ENCODE measurements around the gene STAT1.
"Not testable (repeated sequence)": the region's sequence is repeated elsewhere in the genome, so short reads cannot be mapped to it uniquely, and the experiment has no call there.

The STAT1 gene

DNA sequence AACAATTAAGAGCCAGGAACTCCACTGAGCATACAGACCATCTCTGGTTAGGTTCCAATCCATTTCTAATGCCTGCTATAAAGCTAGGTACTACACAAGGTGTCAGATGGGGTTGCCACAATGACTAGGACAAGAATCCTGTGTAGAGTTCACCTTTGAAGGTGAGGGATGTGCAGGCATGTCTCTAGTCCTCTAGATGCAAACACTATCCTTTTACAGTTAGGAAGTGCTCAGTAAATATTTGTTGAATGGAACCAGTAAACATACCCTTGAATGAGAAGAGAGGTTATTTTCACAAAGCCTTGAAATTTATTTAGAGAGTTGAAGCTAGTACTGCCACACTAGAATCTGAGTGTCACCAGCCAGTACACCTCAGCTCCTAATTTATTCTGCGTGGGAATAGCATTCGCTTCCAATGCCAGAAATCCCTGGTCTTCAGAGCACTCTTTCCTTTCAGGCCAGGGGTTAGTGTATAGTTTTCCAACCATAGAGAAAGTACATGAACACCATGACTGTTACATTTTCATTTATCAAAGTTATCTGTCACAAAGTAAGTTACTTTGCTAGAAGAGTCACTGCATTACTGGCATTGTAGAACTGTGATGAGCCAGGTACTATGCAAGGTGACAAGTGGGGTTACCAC is 48.3 kb downstream of the STAT1 start:
- no peaks in the 10 kb centered on the region for H4K20me1 ChIP-seq (ENCODE audit: insufficient read depth, low read length)
- H3K27me3 ChIP-seq (ENCODE audit: low read depth, low read length) = no peaks in the 10 kb centered on the region
- peaks cover 60% of the 10 kb centered on the region for H3K36me3 ChIP-seq (replicated peaks; ENCODE audit: low read depth, low read length)
- H3K9ac ChIP-seq (ENCODE audit: low read length) = no peak overlapping the region
- H3K4me3 ChIP-seq (ENCODE audit: low read length) = no peak overlapping the region
- no peak overlapping the region for H3K27ac ChIP-seq (ENCODE audit: low read length)
- H3K4me2 ChIP-seq (ENCODE audit: low read length) = no peak overlapping the region
- no peaks in the 10 kb centered on the region; the same call in 1 of the 2 replicates for H3K4me1 ChIP-seq (ENCODE audit: low read length)
- no peaks in the 10 kb centered on the region for H3K9me3 ChIP-seq (ENCODE audit: insufficient read depth, low read length)
- TF ChIP-seq, protein P1, sequence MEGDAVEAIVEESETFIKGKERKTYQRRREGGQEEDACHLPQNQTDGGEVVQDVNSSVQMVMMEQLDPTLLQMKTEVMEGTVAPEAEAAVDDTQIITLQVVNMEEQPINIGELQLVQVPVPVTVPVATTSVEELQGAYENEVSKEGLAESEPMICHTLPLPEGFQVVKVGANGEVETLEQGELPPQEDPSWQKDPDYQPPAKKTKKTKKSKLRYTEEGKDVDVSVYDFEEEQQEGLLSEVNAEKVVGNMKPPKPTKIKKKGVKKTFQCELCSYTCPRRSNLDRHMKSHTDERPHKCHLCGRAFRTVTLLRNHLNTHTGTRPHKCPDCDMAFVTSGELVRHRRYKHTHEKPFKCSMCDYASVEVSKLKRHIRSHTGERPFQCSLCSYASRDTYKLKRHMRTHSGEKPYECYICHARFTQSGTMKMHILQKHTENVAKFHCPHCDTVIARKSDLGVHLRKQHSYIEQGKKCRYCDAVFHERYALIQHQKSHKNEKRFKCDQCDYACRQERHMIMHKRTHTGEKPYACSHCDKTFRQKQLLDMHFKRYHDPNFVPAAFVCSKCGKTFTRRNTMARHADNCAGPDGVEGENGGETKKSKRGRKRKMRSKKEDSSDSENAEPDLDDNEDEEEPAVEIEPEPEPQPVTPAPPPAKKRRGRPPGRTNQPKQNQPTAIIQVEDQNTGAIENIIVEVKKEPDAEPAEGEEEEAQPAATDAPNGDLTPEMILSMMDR (IDR thresholded peaks at IDR 0.05; ENCODE audit: low read depth, low read length) = no peak
- no peak for TF ChIP-seq EZH2phosphoT487 (IDR thresholded peaks at IDR 0.05; ENCODE audit: low read depth)
- no peaks in the 10 kb centered on the region for H3K79me2 ChIP-seq (ENCODE audit: low read length)
- no peak overlapping the region for H2AFZ ChIP-seq (ENCODE audit: low read depth, low read length)

DNA sequence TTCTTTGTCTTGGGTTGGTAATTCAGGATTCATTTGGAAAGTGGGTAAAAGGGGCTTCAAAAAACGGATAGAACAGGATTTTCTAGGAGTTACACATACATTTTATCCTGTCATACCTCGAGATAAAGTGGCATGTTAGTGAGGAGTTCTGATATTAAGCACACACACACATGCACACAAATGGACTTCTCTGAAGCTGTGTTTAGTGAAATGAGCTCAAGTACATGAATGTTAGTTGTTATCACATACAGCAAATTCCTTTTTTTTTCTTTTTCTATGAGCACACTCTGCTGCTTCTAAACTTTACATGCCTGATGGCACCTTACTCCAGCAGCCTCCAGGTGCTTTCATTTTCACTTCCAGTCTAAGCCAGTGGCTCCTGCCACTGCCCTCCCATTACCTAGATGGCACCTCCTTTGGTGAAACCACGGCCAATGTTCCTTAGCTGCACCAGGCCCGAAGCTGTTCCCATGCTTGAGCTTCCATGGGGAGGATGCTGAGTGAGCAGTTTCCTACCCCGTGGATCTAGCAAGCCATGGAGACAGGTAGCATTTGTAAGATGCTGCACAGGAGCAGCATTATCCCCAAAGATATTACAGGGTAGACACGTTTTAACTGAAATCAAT is 49.7 kb downstream of the STAT1 start:
- Histone ChIP-seq H4K20me1 (ENCODE audit: insufficient read depth, low read length) (no peaks in the 10 kb centered on the region), H3K36me3 (replicated peaks; ENCODE audit: low read depth, low read length) (peaks cover 54% of the 10 kb centered on the region), H3K79me2 (ENCODE audit: low read length) (no peaks in the 10 kb centered on the region), H3K27me3 (ENCODE audit: low read depth, low read length) (no peaks in the 10 kb centered on the region), H3K27ac (ENCODE audit: low read length) (no peak overlapping the region), H3K4me1 (ENCODE audit: low read length) (no peaks in the 10 kb centered on the region; the same call in 1 of the 2 replicates), H3K9ac (ENCODE audit: low read length) (no peak overlapping the region), H3K9me3 (ENCODE audit: insufficient read depth, low read length) (no peaks in the 10 kb centered on the region), H3K4me2 (ENCODE audit: low read length) (no peak overlapping the region), H3K4me3 (ENCODE audit: low read length) (no peak overlapping the region), H2AFZ (ENCODE audit: low read depth, low read length) (no peak overlapping the region)
- TF ChIP-seq, protein P1 (IDR thresholded peaks at IDR 0.05; ENCODE audit: low read depth, low read length) = no peak
- no peak for TF ChIP-seq EZH2phosphoT487 (IDR thresholded peaks at IDR 0.05; ENCODE audit: low read depth)

DNA sequence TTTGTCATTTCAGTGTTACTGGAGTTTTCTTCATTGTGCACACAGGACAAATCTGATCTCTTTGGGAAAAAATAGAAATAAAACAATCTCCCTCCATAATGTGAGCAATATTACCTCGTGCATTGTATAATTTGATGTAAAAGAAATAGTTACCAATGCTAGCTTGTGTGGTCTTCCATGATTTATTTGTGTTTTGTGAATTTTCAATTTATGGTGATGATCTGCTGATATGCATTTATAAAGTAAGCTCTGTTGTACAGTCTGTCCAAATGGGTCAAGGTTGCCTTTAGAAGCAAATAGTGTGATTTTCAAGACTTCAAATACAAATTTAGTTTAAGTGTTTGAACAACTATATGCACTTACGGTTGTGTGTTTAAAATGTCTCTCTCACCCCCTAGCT is 50.9 kb downstream of the STAT1 start:
- Histone ChIP-seq H3K9me3 (ENCODE audit: insufficient read depth, low read length) (no peaks in the 10 kb centered on the region), H3K9ac (ENCODE audit: low read length) (no peak overlapping the region), H2AFZ (ENCODE audit: low read depth, low read length) (no peak overlapping the region), H3K4me3 (ENCODE audit: low read length) (no peak overlapping the region), H4K20me1 (ENCODE audit: insufficient read depth, low read length) (no peaks in the 10 kb centered on the region), H3K79me2 (ENCODE audit: low read length) (no peaks in the 10 kb centered on the region), H3K27ac (ENCODE audit: low read length) (no peak overlapping the region), H3K27me3 (ENCODE audit: low read depth, low read length) (no peaks in the 10 kb centered on the region), H3K4me1 (ENCODE audit: low read length) (no peaks in the 10 kb centered on the region; the same call in 1 of the 2 replicates), H3K36me3 (replicated peaks; ENCODE audit: low read depth, low read length) (peaks cover 47% of the 10 kb centered on the region), H3K4me2 (ENCODE audit: low read length) (no peak overlapping the region)
- TF ChIP-seq, protein P1 (IDR thresholded peaks at IDR 0.05; ENCODE audit: low read depth, low read length) = no peak
- TF ChIP-seq EZH2phosphoT487 (IDR thresholded peaks at IDR 0.05; ENCODE audit: low read depth) = no peak

DNA sequence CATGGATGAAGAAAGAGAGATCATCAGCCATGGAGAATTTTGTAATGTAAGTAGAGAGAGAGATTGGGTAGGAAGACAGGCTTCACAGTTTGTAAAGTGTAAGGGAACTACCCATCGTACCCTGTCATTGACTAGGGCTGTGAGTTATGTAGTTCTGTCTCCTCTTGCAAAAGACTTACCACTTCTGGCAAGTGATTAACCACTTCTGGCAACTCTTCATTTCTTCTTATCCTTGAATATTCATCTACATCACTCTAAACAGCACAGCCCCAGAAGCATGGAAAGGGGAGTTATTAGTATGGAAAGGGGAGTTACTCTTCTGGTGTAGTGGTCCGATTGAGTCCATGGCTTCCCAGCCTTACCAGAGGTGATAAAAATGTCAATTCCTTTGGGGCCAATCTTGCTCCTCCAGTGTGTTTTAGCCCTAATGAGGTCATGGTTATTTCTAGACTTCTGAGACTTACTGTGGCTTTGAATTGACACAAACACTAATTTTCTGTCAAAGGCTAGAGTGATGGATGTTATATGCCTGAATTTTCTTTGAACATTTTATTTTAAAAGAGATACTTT is 52.0 kb downstream of the STAT1 start:
- Histone ChIP-seq H2AFZ (ENCODE audit: low read depth, low read length) (no peak overlapping the region), H3K4me1 (ENCODE audit: low read length) (no peaks in the 10 kb centered on the region; the same call in 1 of the 2 replicates), H3K9ac (ENCODE audit: low read length) (no peak overlapping the region), H3K4me2 (ENCODE audit: low read length) (no peak overlapping the region), H4K20me1 (ENCODE audit: insufficient read depth, low read length) (no peaks in the 10 kb centered on the region), H3K36me3 (replicated peaks; ENCODE audit: low read depth, low read length) (peaks cover 43% of the 10 kb centered on the region), H3K27ac (ENCODE audit: low read length) (no peak overlapping the region), H3K4me3 (ENCODE audit: low read length) (no peak overlapping the region), H3K27me3 (ENCODE audit: low read depth, low read length) (no peaks in the 10 kb centered on the region), H3K79me2 (ENCODE audit: low read length) (no peaks in the 10 kb centered on the region), H3K9me3 (ENCODE audit: insufficient read depth, low read length) (no peaks in the 10 kb centered on the region)
- TF ChIP-seq, protein P1 (IDR thresholded peaks at IDR 0.05; ENCODE audit: low read depth, low read length) = no peak
- TF ChIP-seq EZH2phosphoT487 (IDR thresholded peaks at IDR 0.05; ENCODE audit: low read depth) = no peak

DNA sequence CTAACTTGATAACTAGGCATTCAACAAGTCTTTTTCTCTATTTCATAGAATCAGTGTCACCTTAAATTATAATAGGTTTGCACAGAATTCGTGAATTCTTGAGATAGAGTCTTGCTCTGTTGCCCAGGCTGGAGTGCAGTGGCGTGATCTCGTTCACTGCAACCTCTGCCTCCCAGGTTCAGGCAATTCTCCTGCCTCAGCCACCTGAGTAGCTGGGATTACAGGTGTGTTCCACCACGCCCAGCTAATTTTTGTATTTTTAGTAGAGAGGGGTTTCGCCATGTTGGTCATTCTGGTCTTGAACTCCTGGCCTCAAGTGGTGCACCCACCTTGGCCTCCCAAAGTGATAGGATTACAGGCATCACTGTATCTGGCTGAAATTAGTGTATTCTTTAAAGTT is 52.9 kb downstream of the STAT1 start:
- H3K4me2 ChIP-seq (ENCODE audit: low read length); H3K27me3 ChIP-seq (ENCODE audit: low read depth, low read length); H3K9me3 ChIP-seq (ENCODE audit: insufficient read depth, low read length); H3K27ac ChIP-seq (ENCODE audit: low read length); H3K4me1 ChIP-seq (ENCODE audit: low read length); H3K4me3 ChIP-seq (ENCODE audit: low read length); H3K79me2 ChIP-seq (ENCODE audit: low read length); H2AFZ ChIP-seq (ENCODE audit: low read depth, low read length); H4K20me1 ChIP-seq (ENCODE audit: insufficient read depth, low read length); H3K9ac ChIP-seq (ENCODE audit: low read length): not testable (repeated sequence)
- peaks cover 38% of the 10 kb centered on the region for H3K36me3 ChIP-seq (replicated peaks; ENCODE audit: low read depth, low read length)
